HEK293 (cell line): ENCODE results near the gene CXCL17.

Experiments
- CTCF ChIA-PET: fragments of 350-600 bp; formaldehyde crosslinking; extraction: SDS; loops from one replicate; lab custom pipeline; 2021; ENCODE audit warnings: antibody characterized with exemption; lab: Yijun Ruan, JAX
- POLR2A ChIA-PET: fragments of 300-600 bp; formaldehyde crosslinking; extraction: SDS; loops from one replicate; lab custom pipeline; 2020; ENCODE audit warnings: antibody characterized with exemption, inconsistent platforms; lab: Yijun Ruan, JAX
- H3K27ac ChIP-seq: fragments of 200-500 bp; sonication (Bioruptor generic); 2 replicates; pipeline ENCODE4 v1.5.1; 2014; ENCODE audit warnings: low read depth, low read length, control low read depth, inconsistent platforms; ENCODE audit errors: extremely low read depth
- H3K36me3 ChIP-seq, 2 experiments: fragments of 200-500 bp in 1 of 2; sonication (Bioruptor generic) in 1 of 2; 1 replicate in 1 of 2; 2 replicates in 1 of 2; pipeline ENCODE4 v1.5.1; 2014 to 2017; ENCODE audit warnings: inconsistent platforms in 2 of 2, low read length in 2 of 2; ENCODE audit not compliant: control insufficient read depth in 2 of 2, insufficient read depth in 1 of 2
- H3K4me1 ChIP-seq: fragments of 200-500 bp; sonication (Bioruptor generic); 2 replicates; pipeline ENCODE4 v1.5.1; 2014; ENCODE audit warnings: mild to moderate bottlenecking, low read length, inconsistent platforms; ENCODE audit not compliant: control insufficient read depth, insufficient read depth
- H3K4me3 ChIP-seq: 2 replicates; pipeline ENCODE4 v1.5.1; 2011; ENCODE audit warnings: low read depth, mild to moderate bottlenecking, control low read depth, low read length, moderate library complexity
- H3K9me3 ChIP-seq: fragments of 200-500 bp; sonication (Bioruptor generic); 2 replicates; pipeline ENCODE4 v1.5.1; 2014; ENCODE audit warnings: low read depth, low read length, inconsistent platforms; ENCODE audit not compliant: control insufficient read depth, insufficient read depth
- KLF1 ChIP-seq: fragments of 450-650 bp; formaldehyde crosslinking; IDR thresholded peaks from 2 replicates; pipeline ENCODE4 v1.5.1; 2016; ENCODE audit warnings: missing biosample characterization, missing genetic modification characterization
- KLF7 ChIP-seq: fragments of 450-650 bp; formaldehyde crosslinking; IDR thresholded peaks from 2 replicates; pipeline ENCODE4 v1.5.1; 2016; ENCODE audit warnings: missing biosample characterization, missing genetic modification characterization, borderline replicate concordance
- KLF8 ChIP-seq: fragments of 450-650 bp; formaldehyde crosslinking; IDR thresholded peaks from 2 replicates; pipeline ENCODE4 v1.5.1; 2016; ENCODE audit warnings: missing biosample characterization, missing genetic modification characterization
- PRDM6 ChIP-seq: fragments of 450-650 bp; formaldehyde crosslinking; IDR thresholded peaks from 2 replicates; pipeline ENCODE4 v1.5.1; 2017; ENCODE audit warnings: missing biosample characterization, missing genetic modification characterization
- RBAK ChIP-seq: fragments of 450-650 bp; formaldehyde crosslinking; IDR thresholded peaks from 2 replicates; pipeline ENCODE4 v1.5.1; 2016; ENCODE audit warnings: missing biosample characterization, missing genetic modification characterization
- SALL2 ChIP-seq: fragments of 450-650 bp; formaldehyde crosslinking; IDR thresholded peaks from 2 replicates; pipeline ENCODE4 v1.5.0; 2017; ENCODE audit warnings: missing biosample characterization, mild to moderate bottlenecking, missing genetic modification characterization, borderline replicate concordance
- ZBTB1 ChIP-seq: fragments of 450-650 bp; formaldehyde crosslinking; IDR thresholded peaks from 2 replicates; pipeline ENCODE4 v1.5.1; 2016; ENCODE audit warnings: missing biosample characterization, missing genetic modification characterization
- ZBTB17 ChIP-seq: fragments of 450-650 bp; formaldehyde crosslinking; IDR thresholded peaks from 2 replicates; pipeline ENCODE4 v1.5.1; 2016; ENCODE audit warnings: missing biosample characterization, missing genetic modification characterization
- ZBTB44 ChIP-seq: fragments of 450-650 bp; IDR thresholded peaks from 2 replicates; pipeline ENCODE4 v1.5.1; 2018; ENCODE audit warnings: missing biosample characterization, mild to moderate bottlenecking, missing genetic modification characterization
- ZEB2 ChIP-seq: fragments of 450-650 bp; formaldehyde crosslinking; IDR thresholded peaks from 2 replicates; pipeline ENCODE4 v1.5.1; 2016; ENCODE audit warnings: missing biosample characterization, missing genetic modification characterization
- ZNF174 ChIP-seq: fragments of 450-650 bp; formaldehyde crosslinking; IDR thresholded peaks from 2 replicates; pipeline ENCODE4 v1.5.0; 2017; ENCODE audit warnings: missing biosample characterization, mild to moderate bottlenecking, missing genetic modification characterization
- ZNF202 ChIP-seq: fragments of 450-650 bp; formaldehyde crosslinking; IDR thresholded peaks from 2 replicates; pipeline ENCODE4 v1.5.1; 2016; ENCODE audit warnings: missing biosample characterization, missing genetic modification characterization, borderline replicate concordance
- ZNF280C ChIP-seq: fragments of 450-650 bp; formaldehyde crosslinking; IDR thresholded peaks from 2 replicates; pipeline ENCODE4 v1.5.1; 2016; ENCODE audit warnings: missing biosample characterization, missing genetic modification characterization
- ZNF48 ChIP-seq: fragments of 450-650 bp; formaldehyde crosslinking; IDR thresholded peaks from 2 replicates; pipeline ENCODE4 v1.5.1; 2016; ENCODE audit warnings: missing biosample characterization, missing genetic modification characterization
- ZNF530 ChIP-seq: fragments of 450-650 bp; formaldehyde crosslinking; IDR thresholded peaks from 2 replicates; pipeline ENCODE4 v1.5.1; 2016; ENCODE audit warnings: low read depth, missing biosample characterization, missing genetic modification characterization
- ZNF623 ChIP-seq: fragments of 450-650 bp; formaldehyde crosslinking; IDR thresholded peaks from 2 replicates; pipeline ENCODE4 v1.5.1; 2016; ENCODE audit warnings: missing biosample characterization, missing genetic modification characterization
- ZNF677 ChIP-seq: fragments of 450-650 bp; IDR thresholded peaks from 2 replicates; pipeline ENCODE4 v1.5.0; 2018; ENCODE audit warnings: missing biosample characterization, mild to moderate bottlenecking, missing genetic modification characterization, moderate library complexity
- ZNF785 ChIP-seq: fragments of 450-650 bp; formaldehyde crosslinking; IDR thresholded peaks from 2 replicates; pipeline ENCODE4 v1.5.1; 2016; ENCODE audit warnings: missing biosample characterization, missing genetic modification characterization
- ZSCAN5A ChIP-seq: fragments of 450-650 bp; formaldehyde crosslinking; IDR thresholded peaks from 2 replicates; pipeline ENCODE4 v1.5.1; 2016; ENCODE audit warnings: missing biosample characterization, missing genetic modification characterization
- TF ChIP-seq, protein P1 (sequence below): fragments of 450-650 bp; formaldehyde crosslinking; IDR thresholded peaks from 2 replicates; pipeline ENCODE4 v1.5.1; 2016; ENCODE audit warnings: missing biosample characterization, missing genetic modification characterization, borderline replicate concordance
- TF ChIP-seq, protein P2 (sequence below): fragments of 450-650 bp; formaldehyde crosslinking; IDR thresholded peaks from 2 replicates; pipeline ENCODE4 v1.5.1; 2016; ENCODE audit warnings: missing biosample characterization, missing genetic modification characterization
- TF ChIP-seq, protein P3 (sequence below): fragments of 450-650 bp; formaldehyde crosslinking; IDR thresholded peaks from 2 replicates; pipeline ENCODE4 v1.5.1; 2016; ENCODE audit warnings: missing biosample characterization, missing genetic modification characterization, low read depth
- TF ChIP-seq, protein P4 (sequence below): fragments of 450-650 bp; IDR thresholded peaks from 2 replicates; pipeline ENCODE4 v1.5.1; 2018; ENCODE audit warnings: missing biosample characterization, missing genetic modification characterization

CXCL17 gene

GRCh38 chr19:42450314-42450934 lies 7.7 kb upstream of the CXCL17 start:
- H3K27ac ChIP-seq = no peak overlapping the region
- POLR2A ChIA-PET = interaction anchor here (0.6 kb wide), 1 partner anchor 49 kb away, joined by 4 read pairs; no protein-coding TSS in a partner anchor
- CTCF ChIA-PET = interaction anchor here (0.6 to 6.3 kb wide), 49 partner anchors 9 to 1259 kb away, joined by 3 to 209 read pairs (median 4); partner anchors contain the start of gene CEACAM1
- no peaks in the 10 kb centered on the region for H3K9me3 ChIP-seq
- H3K4me1 ChIP-seq = no peaks in the 10 kb centered on the region
- H3K4me3 ChIP-seq = no peak overlapping the region
- no peaks in the 10 kb centered on the region for H3K36me3 ChIP-seq
- TF ChIP-seq, protein P1, sequence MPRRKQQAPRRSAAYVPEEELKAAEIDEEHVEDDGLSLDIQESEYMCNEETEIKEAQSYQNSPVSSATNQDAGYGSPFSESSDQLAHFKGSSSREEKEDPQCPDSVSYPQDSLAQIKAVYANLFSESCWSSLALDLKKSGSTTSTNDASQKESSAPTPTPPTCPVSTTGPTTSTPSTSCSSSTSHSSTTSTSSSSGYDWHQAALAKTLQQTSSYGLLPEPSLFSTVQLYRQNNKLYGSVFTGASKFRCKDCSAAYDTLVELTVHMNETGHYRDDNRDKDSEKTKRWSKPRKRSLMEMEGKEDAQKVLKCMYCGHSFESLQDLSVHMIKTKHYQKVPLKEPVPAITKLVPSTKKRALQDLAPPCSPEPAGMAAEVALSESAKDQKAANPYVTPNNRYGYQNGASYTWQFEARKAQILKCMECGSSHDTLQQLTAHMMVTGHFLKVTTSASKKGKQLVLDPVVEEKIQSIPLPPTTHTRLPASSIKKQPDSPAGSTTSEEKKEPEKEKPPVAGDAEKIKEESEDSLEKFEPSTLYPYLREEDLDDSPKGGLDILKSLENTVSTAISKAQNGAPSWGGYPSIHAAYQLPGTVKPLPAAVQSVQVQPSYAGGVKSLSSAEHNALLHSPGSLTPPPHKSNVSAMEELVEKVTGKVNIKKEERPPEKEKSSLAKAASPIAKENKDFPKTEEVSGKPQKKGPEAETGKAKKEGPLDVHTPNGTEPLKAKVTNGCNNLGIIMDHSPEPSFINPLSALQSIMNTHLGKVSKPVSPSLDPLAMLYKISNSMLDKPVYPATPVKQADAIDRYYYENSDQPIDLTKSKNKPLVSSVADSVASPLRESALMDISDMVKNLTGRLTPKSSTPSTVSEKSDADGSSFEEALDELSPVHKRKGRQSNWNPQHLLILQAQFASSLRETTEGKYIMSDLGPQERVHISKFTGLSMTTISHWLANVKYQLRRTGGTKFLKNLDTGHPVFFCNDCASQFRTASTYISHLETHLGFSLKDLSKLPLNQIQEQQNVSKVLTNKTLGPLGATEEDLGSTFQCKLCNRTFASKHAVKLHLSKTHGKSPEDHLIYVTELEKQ (tag by site-specific recombination) = no peak
- TF ChIP-seq ZNF623 (tag by site-specific recombination) (no peak), RBAK (tag by site-specific recombination) (no peak), ZBTB44 (no peak), ZNF530 (no peak), KLF1 (tag by site-specific recombination) (no peak), ZNF174 (tag by site-specific recombination) (no peak), KLF7 (tag by site-specific recombination) (no peak), ZNF677 (tag by site-specific recombination) (no peak), ZNF785 (no peak), ZNF48 (tag by site-specific recombination) (no peak), ZBTB17 (tag by site-specific recombination) (peak; percentile 59; the same call in 1 of the 2 replicates), PRDM6 (no peak), SALL2 (tag by site-specific recombination) (no peak), ZEB2 (tag by site-specific recombination) (0 out of 2 replicates have a peak, but pooled peaks have one; percentile 42), KLF8 (no peak), ZNF202 (no peak), ZNF280C (no peak), ZSCAN5A (tag by site-specific recombination) (no peak), ZBTB1 (no peak)
- TF ChIP-seq, protein P2, sequence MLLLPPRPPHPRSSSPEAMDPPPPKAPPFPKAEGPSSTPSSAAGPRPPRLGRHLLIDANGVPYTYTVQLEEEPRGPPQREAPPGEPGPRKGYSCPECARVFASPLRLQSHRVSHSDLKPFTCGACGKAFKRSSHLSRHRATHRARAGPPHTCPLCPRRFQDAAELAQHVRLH (tag by site-specific recombination) = no peak
- TF ChIP-seq, protein P3, sequence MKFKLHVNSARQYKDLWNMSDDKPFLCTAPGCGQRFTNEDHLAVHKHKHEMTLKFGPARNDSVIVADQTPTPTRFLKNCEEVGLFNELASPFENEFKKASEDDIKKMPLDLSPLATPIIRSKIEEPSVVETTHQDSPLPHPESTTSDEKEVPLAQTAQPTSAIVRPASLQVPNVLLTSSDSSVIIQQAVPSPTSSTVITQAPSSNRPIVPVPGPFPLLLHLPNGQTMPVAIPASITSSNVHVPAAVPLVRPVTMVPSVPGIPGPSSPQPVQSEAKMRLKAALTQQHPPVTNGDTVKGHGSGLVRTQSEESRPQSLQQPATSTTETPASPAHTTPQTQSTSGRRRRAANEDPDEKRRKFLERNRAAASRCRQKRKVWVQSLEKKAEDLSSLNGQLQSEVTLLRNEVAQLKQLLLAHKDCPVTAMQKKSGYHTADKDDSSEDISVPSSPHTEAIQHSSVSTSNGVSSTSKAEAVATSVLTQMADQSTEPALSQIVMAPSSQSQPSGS (tag by site-specific recombination) = no peak
- TF ChIP-seq, protein P4, sequence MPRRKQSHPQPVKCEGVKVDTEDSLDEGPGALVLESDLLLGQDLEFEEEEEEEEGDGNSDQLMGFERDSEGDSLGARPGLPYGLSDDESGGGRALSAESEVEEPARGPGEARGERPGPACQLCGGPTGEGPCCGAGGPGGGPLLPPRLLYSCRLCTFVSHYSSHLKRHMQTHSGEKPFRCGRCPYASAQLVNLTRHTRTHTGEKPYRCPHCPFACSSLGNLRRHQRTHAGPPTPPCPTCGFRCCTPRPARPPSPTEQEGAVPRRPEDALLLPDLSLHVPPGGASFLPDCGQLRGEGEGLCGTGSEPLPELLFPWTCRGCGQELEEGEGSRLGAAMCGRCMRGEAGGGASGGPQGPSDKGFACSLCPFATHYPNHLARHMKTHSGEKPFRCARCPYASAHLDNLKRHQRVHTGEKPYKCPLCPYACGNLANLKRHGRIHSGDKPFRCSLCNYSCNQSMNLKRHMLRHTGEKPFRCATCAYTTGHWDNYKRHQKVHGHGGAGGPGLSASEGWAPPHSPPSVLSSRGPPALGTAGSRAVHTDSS (tag by site-specific recombination) = no peak
